H1 (cell line): Measurements from ENCODE around the gene PFKM. TPM values are rescaled to one million over a fixed set of nuclear protein-coding genes. Genes with fewer than 3 reads are reported as not detected.

Experiments
- CTCF ChIA-PET: fragments of 300-600 bp; sonication (Branson Sonifier 250); formaldehyde crosslinking; loops from one replicate; lab custom pipeline; 2021; ENCODE audit not compliant: partially characterized antibody; lab: Charles Lee
- POLR2A ChIA-PET: fragments of 300-600 bp; sonication (Branson Sonifier 250); formaldehyde crosslinking; loops from one replicate; lab custom pipeline; 2021; ENCODE audit warnings: inconsistent platforms; ENCODE audit not compliant: partially characterized antibody; lab: Charles Lee
- DNase-seq, 2 experiments: peaks; one replicate each; pipeline versions ENCODE4 v3.0.0 to v3.0.0-alpha.2; 2010 to 2022; ENCODE audit warnings: low spot score in 2 of 2, low read depth in 1 of 2, mixed read lengths in 1 of 2
- FAIRE-seq: peaks from 2 replicates; lab custom pipeline; 2011; peaks lifted over from hg19 to GRCh38; lab: Jason Lieb, UNC
- H2AFZ ChIP-seq: 2 replicates; pipeline ENCODE4 v1.8.1; 2012; ENCODE audit warnings: low read length, inconsistent platforms
- H2AK5ac ChIP-seq: 2 replicates; pipeline ENCODE4 v1.6.1; 2013; ENCODE audit warnings: low read depth, low read length
- H2BK120ac ChIP-seq: replicated peaks from 2 replicates; pipeline ENCODE3; 2013; ENCODE audit warnings: low read depth, low read length, inconsistent platforms
- H2BK12ac ChIP-seq: 2 replicates; pipeline ENCODE4 v1.6.1; 2013; ENCODE audit warnings: low read depth, low read length
- H2BK15ac ChIP-seq: 2 replicates; pipeline ENCODE4 v1.6.1; 2013; ENCODE audit warnings: low read length
- H2BK20ac ChIP-seq: 2 replicates; pipeline ENCODE4 v1.6.1; 2013; ENCODE audit warnings: low read length
- H2BK5ac ChIP-seq: 2 replicates; pipeline ENCODE4 v1.6.1; 2013; ENCODE audit warnings: low read depth, low read length
- H3K14ac ChIP-seq: 2 replicates; pipeline ENCODE4 v1.6.1; 2013; ENCODE audit warnings: inconsistent platforms; ENCODE audit not compliant: insufficient read length
- H3K18ac ChIP-seq: 2 replicates; pipeline ENCODE4 v1.6.1; 2013; ENCODE audit warnings: low read length; ENCODE audit errors: extremely low read depth
- H3K23ac ChIP-seq: 2 replicates; pipeline ENCODE4 v1.6.1; 2013; ENCODE audit warnings: inconsistent platforms; ENCODE audit not compliant: insufficient read length
- H3K23me2 ChIP-seq: 2 replicates; pipeline ENCODE4 v1.6.1; 2013; ENCODE audit warnings: low read depth, low read length
- H3K27ac ChIP-seq: 2 replicates; pipeline ENCODE4 v1.6.1; 2011; ENCODE audit warnings: low read depth, low read length, inconsistent platforms
- H3K27me3 ChIP-seq, 4 experiments: replicated peaks in 1 of 4; 1 replicate in 1 of 4; 2 replicates in 3 of 4; pipeline versions ENCODE4 v1.6.1 to v1.8.1; 2011 to 2013; ENCODE audit warnings: low read length in 3 of 4, mild to moderate bottlenecking in 3 of 4, inconsistent platforms in 2 of 4, mixed read lengths in 2 of 4, moderate library complexity in 1 of 4; ENCODE audit not compliant: control insufficient read depth in 3 of 4, insufficient read depth in 3 of 4; ENCODE audit errors: extremely low read depth in 1 of 4
- H3K36me3 ChIP-seq, 4 experiments: 2 replicates each; pipeline versions ENCODE4 v1.6.1 to v1.8.1; 2011 to 2013; ENCODE audit warnings: mild to moderate bottlenecking in 4 of 4, low read length in 3 of 4, moderate library complexity in 2 of 4, control low read depth in 1 of 4, inconsistent platforms in 1 of 4; ENCODE audit not compliant: insufficient read depth in 4 of 4, control insufficient read depth in 2 of 4
- H3K4ac ChIP-seq: replicated peaks from 2 replicates; pipeline ENCODE3; 2013; ENCODE audit warnings: low read length, low read depth, mixed read lengths, inconsistent platforms; ENCODE audit not compliant: insufficient read length
- H3K4me1 ChIP-seq, 4 experiments: replicated peaks in 1 of 4; 1 replicate in 1 of 4; 2 replicates in 3 of 4; pipeline versions ENCODE4 v1.6.1 to v1.8.1; 2011 to 2013; ENCODE audit warnings: low read length in 3 of 4, inconsistent platforms in 2 of 4, mixed read lengths in 1 of 4; ENCODE audit not compliant: insufficient read depth in 4 of 4, control insufficient read depth in 3 of 4
- H3K4me2 ChIP-seq, 2 experiments: 2 replicates each; pipeline versions ENCODE4 v1.6.1 to v1.8.1; 2011 to 2013; ENCODE audit warnings: low read depth in 2 of 2, low read length in 2 of 2, control low read depth in 1 of 2, inconsistent platforms in 1 of 2, mild to moderate bottlenecking in 1 of 2; ENCODE audit not compliant: insufficient read depth in 1 of 2
- H3K4me3 ChIP-seq, 4 experiments: fragments of 200-600, 300-600 bp in 1 of 4; sonication (generic), shearing (Covaris generic), sonication (Bioruptor Twin) in 1 of 4; 2 replicates each; pipeline versions ENCODE4 v1.5.1 to v1.8.1; 2011 to 2016; ENCODE audit warnings: low read length in 4 of 4, low read depth in 3 of 4, control low read depth in 2 of 4, inconsistent platforms in 2 of 4, mild to moderate bottlenecking in 2 of 4, mixed read lengths in 1 of 4, moderate library complexity in 1 of 4; ENCODE audit not compliant: insufficient read depth in 2 of 4; ENCODE audit errors: extremely low read depth in 1 of 4
- H3K56ac ChIP-seq: replicated peaks from 2 replicates; pipeline ENCODE3; 2013; ENCODE audit warnings: low read depth, mild to moderate bottlenecking, mixed read lengths, low read length, inconsistent platforms; ENCODE audit not compliant: insufficient read length
- H3K79me1 ChIP-seq: 2 replicates; pipeline ENCODE4 v1.6.1; 2013; ENCODE audit warnings: low read depth, low read length, control low read depth
- H3K79me2 ChIP-seq, 2 experiments: 2 replicates each; pipeline versions ENCODE4 v1.6.1 to v1.8.1; 2012 to 2013; ENCODE audit warnings: low read length in 2 of 2, mild to moderate bottlenecking in 2 of 2, inconsistent platforms in 1 of 2; ENCODE audit not compliant: insufficient read depth in 2 of 2, control insufficient read depth in 1 of 2
- H3K9ac ChIP-seq, 4 experiments: replicated peaks in 1 of 4; 1 replicate in 1 of 4; 2 replicates in 3 of 4; pipeline versions ENCODE4 v1.6.1 to v1.8.1; 2011 to 2013; ENCODE audit warnings: low read depth in 3 of 4, low read length in 3 of 4, control low read depth in 2 of 4, mild to moderate bottlenecking in 2 of 4, moderate library complexity in 2 of 4, inconsistent platforms in 1 of 4; ENCODE audit errors: extremely low read depth in 1 of 4
- H3K9me3 ChIP-seq, 2 experiments: 2 replicates each; pipeline versions ENCODE4 v1.6.1 to v1.8.1; 2012 to 2013; ENCODE audit warnings: mild to moderate bottlenecking in 2 of 2, moderate library complexity in 2 of 2, control low read depth in 1 of 2, inconsistent platforms in 1 of 2, low read depth in 1 of 2, low read length in 1 of 2, mixed read lengths in 1 of 2; ENCODE audit not compliant: insufficient read depth in 2 of 2
- H4K20me1 ChIP-seq, 2 experiments: replicated peaks in 1 of 2; 2 replicates each; pipeline versions ENCODE3 to v1.8.1; 2011 to 2013; ENCODE audit warnings: inconsistent platforms in 2 of 2, low read length in 2 of 2, mild to moderate bottlenecking in 1 of 2; ENCODE audit not compliant: insufficient read depth in 2 of 2, control insufficient read depth in 1 of 2
- H4K5ac ChIP-seq: 2 replicates; pipeline ENCODE4 v1.6.1; 2013; ENCODE audit warnings: low read length, low read depth, mixed read lengths, inconsistent platforms; ENCODE audit not compliant: insufficient read length
- H4K8ac ChIP-seq: 2 replicates; pipeline ENCODE4 v1.8.0; 2013; ENCODE audit warnings: mild to moderate bottlenecking, moderate library complexity, low read length, inconsistent platforms; ENCODE audit not compliant: insufficient read depth; ENCODE audit errors: extremely low read depth
- H4K91ac ChIP-seq: replicated peaks from 2 replicates; pipeline ENCODE3; 2013; ENCODE audit warnings: low read length, mixed read lengths, inconsistent platforms; ENCODE audit not compliant: insufficient read length
- polyA plus RNA-seq, 7 experiments: library from polyadenylated mRNA; depleted of rRNA in 3 of 7; stranded (reverse) in 5 of 7; unstranded in 2 of 7; fragments of >200 nt in 5 of 7; fragments of 200-250 nt in 2 of 7; gene quantifications; 1 replicate in 5 of 7; 2 replicates in 1 of 7; 4 replicates in 1 of 7; pipeline versions ENCODE4 v1.2.1 to v1.2.3, GENCODE V29; 2011 to 2013; ENCODE audit warnings: missing spikeins in 2 of 7, mixed read lengths in 2 of 7
- total RNA-seq: library from RNA; stranded (reverse); fragmentation: NEBNext Ultra II Directional; extraction: Animal tissue kit (Norgen Biotek cat#: 25700); gene quantifications from 2 replicates; pipeline ENCODE4 v1.2.1, GENCODE V29; 2021

Gene PFKM
- total and polyA plus RNA-seq, 2 of the 8 experiments (the other 6 are each of a cell fraction or from before 2014, with no cell fraction given): 62.6 to 106 TPM

DNA sequence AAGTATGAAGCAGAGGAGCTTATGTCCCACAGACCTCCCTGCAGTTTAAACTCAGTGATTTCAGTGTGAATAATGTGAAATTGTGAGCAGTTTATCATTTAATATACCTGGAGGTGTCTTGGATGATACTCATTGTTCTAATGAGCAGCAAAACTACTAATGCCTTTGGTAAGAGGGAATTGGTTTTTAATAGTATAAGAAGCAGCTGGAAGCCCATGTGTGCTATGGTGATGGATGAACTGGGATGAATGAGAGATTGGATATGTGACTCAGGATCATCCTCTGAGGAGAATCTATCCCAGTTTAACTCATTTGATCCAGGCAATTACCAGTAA lies 57.2 kb downstream of the PFKM start:
- H2BK5ac ChIP-seq: no peak overlapping the region
- no peak overlapping the region for H3K14ac ChIP-seq
- H2BK12ac ChIP-seq: peak overlapping the region; percentile 21; the same call in 1 of the 2 replicates
- peak overlapping the region; percentile 95; the same call in 1 of the 2 replicates for H2AFZ ChIP-seq
- H3K79me2 ChIP-seq: no peaks in the 10 kb centered on the region
- H3K4me2 ChIP-seq: peak overlapping the region; percentile 61 to 82
- no peaks in the 10 kb centered on the region for H3K9me3 ChIP-seq
- H3K56ac ChIP-seq: no peak overlapping the region
- H2AK5ac ChIP-seq: no peak overlapping the region
- H2BK120ac ChIP-seq: no peak overlapping the region
- H3K36me3 ChIP-seq: no peaks in the 10 kb centered on the region
- H3K79me1 ChIP-seq: no peaks in the 10 kb centered on the region
- 0 out of 2 replicates have a peak, but pooled peaks cover 2% of the 10 kb centered on the region for H3K23me2 ChIP-seq
- no peak overlapping the region for H3K27ac ChIP-seq
- H3K18ac ChIP-seq: no peak overlapping the region
- no peak for DNase-seq
- H3K27me3 ChIP-seq: no peaks in the 10 kb centered on the region; a peak in 1 of 7 replicates
- ChIA-PET CTCF (interaction anchor here (1.0 to 5.7 kb wide), 7 partner anchors 10 to 441 kb away, joined by 3 to 40 read pairs (median 6); no protein-coding TSS in a partner anchor), POLR2A (interaction anchor here (1.2 to 2.5 kb wide), 6 partner anchors 10 to 92 kb away, joined by 3 to 7 read pairs (median 4); partner anchors contain the start of genes ASB8 and PFKM)
- no peak overlapping the region for H3K23ac ChIP-seq
- H3K4ac ChIP-seq: no peak overlapping the region
- H4K8ac ChIP-seq: no peak overlapping the region
- H2BK15ac ChIP-seq: no peak overlapping the region
- H3K4me3 ChIP-seq: peak overlapping the region in 1 of 4 experiments; percentile 39; a peak in 2 of 8 replicates
- FAIRE-seq: no peak
- no peak overlapping the region for H4K91ac ChIP-seq
- no peaks in the 10 kb centered on the region for H4K20me1 ChIP-seq
- peak overlapping the region; percentile 59 for H4K5ac ChIP-seq
- peaks cover 0 to 8% (median 1%) of the 10 kb centered on the region in 4 experiments; a peak in 3 of 7 replicates for H3K4me1 ChIP-seq
- no peak overlapping the region for H2BK20ac ChIP-seq
- no peak overlapping the region for H3K9ac ChIP-seq
